HCT116 (cell line): ENCODE measurements around the gene FARP1.

ENCODE experiments used
- JUND ChIP-seq: IDR thresholded peaks from 2 replicates; pipeline ENCODE4 v1.6.1; 2012
- SIN3A ChIP-seq: IDR thresholded peaks from 2 replicates; pipeline ENCODE4 v1.6.1; 2012; ENCODE audit warnings: low read depth
- SP1 ChIP-seq: IDR thresholded peaks from 2 replicates; pipeline ENCODE4 v1.6.1; 2012; ENCODE audit warnings: low read depth
- TCF7L2 ChIP-seq: IDR thresholded peaks from 2 replicates; pipeline ENCODE4 v1.7.0; 2011; ENCODE audit warnings: borderline replicate concordance, inconsistent platforms; ENCODE audit not compliant: insufficient read depth, insufficient read length; ENCODE audit errors: extremely low read depth
- ZFX ChIP-seq: fragments of 450-650 bp; IDR thresholded peaks from 2 replicates; pipeline ENCODE4 v1.6.1; 2017

GRCh38 chr13:98322091-98322718 lies 179.3 kb downstream of the FARP1 start:
- TF ChIP-seq JUND (no peak), ZFX (no peak), TCF7L2 (no peak), SP1 (no peak), SIN3A (no peak)
